NCI-H2107 treated with DMSO at 0.1 percent for 48 hours (cell line): ENCODE results near the gene GPC5.
"Not testable (repeated sequence)": the region's sequence is repeated elsewhere in the genome, so short reads cannot be mapped to it uniquely, and the experiment has no call there.

Experiments used
- DNase-seq: peaks from one replicate; lab custom pipeline; 2025; ENCODE audit not compliant: unreplicated experiment; lab: John Stamatoyannopoulos, UW

GPC5 gene

DNA sequence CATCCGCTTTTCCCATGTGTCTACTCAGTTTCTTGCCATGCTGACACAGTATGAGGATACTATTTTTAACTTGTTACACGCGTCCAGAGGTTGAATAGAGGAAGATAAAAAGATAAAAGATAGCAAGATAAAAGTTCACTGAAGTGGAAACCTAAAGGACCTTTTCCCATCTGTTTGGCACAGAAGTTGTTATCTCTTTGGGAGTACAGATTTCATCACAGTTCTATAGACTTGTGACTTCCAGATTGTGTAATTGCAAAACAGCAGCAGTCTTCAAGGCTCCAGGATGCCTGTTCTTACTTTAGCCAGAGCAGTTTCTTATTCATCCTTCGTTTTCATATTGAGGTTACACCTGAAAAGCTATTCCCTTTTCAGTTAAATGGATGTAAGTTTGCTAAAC is 369.2 kb downstream of the GPC5 start:
- no peak for DNase-seq

DNA sequence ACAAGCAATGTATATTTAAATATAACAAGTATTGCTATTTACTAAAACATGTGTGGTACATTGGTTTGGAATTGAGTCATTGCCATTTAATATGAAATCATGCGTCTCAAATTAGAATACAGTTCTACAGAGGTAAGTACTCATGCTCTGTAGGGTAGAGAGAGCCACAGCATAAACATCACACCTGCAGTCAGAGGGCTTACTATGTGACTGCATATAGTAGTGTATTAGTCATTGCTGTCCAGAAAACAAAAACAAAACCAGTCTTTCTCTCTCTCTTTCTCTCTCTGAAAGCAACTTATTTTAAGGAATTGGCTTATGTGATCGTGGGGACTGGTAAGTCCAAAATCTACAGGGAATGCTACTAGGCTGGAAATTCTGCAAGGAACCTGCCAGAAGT is 370.3 kb downstream of the GPC5 start:
- no peak for DNase-seq

GRCh38 chr13:91771229-91771628 is 372.8 kb downstream of the GPC5 start:
- no peak for DNase-seq

GRCh38 chr13:91773591-91774227 is 375.3 kb downstream of the GPC5 start:
- DNase-seq = no peak

DNA sequence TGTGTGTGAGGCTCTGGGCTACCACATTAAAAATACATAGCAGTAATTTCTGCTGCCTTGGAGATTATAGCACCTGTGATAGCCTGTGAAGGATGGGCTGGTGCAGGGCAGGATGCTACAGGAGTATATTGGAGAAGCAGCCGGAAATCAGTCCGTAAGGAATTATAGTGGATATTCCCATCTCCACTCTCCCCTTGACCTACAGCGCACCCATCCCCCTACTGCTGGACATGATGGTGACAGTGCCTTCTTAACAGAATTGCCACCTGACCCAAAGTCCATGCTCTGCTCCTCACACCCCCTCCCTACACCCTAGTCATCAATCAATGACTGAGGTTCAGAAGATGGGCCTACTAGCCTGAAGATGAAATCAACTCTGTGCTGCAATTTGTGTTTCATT is 376.0 kb downstream of the GPC5 start:
- no peak for DNase-seq

GRCh38 chr13:91776611-91777193 is 378.3 kb downstream of the GPC5 start:
- no peak for DNase-seq

- DNase-seq = no peak
These were observed 379.7 kb downstream of the GPC5 start for GRCh38 chr13:91778123-91778522.

- DNase-seq = not testable (repeated sequence)
These were observed 383.7 kb downstream of the GPC5 start for GRCh38 chr13:91781982-91782691.

DNA sequence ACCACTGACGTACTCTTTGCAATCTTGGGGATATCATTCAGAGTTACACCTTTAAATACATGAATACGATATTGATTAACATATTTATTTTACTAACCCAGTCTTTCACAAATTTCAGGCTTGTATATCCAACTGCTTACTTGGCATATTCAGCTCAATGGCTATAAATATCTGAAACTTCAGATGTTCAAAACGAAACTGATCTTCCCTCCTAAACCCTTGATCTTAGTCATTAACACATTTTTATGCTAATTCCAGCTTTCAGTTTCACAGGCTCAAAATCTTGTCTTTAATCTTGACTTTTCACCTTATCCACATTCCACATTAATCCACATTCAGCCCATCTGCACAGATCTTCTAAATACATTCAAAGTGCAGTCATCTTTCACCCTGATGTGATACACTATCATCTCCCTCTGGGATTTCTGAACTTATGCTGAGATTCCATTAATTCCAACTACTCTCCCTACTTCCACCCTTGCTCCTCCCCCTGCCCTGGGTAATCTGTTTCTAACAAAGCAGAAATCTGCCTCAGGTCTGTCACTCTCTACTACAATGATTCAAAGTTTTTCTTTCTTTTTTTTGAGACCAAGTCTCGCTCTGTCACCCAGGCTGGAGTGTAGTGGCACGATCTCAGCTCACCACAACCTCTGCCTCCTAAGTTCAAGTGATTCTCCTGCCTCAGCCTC is 387.2 kb downstream of the GPC5 start:
- no peak for DNase-seq

GRCh38 chr13:91792054-91792453 is 393.6 kb downstream of the GPC5 start:
- DNase-seq = no peak

GRCh38 chr13:91797567-91797966 is 399.1 kb downstream of the GPC5 start:
- no peak for DNase-seq

- DNase-seq = not testable (repeated sequence)
These were observed 399.9 kb downstream of the GPC5 start for GRCh38 chr13:91798338-91798737.

- DNase-seq = not testable (repeated sequence)
These were observed 403.4 kb downstream of the GPC5 start for GRCh38 chr13:91801772-91802171.

GRCh38 chr13:91802957-91803356 is 404.5 kb downstream of the GPC5 start:
- no peak for DNase-seq

DNA sequence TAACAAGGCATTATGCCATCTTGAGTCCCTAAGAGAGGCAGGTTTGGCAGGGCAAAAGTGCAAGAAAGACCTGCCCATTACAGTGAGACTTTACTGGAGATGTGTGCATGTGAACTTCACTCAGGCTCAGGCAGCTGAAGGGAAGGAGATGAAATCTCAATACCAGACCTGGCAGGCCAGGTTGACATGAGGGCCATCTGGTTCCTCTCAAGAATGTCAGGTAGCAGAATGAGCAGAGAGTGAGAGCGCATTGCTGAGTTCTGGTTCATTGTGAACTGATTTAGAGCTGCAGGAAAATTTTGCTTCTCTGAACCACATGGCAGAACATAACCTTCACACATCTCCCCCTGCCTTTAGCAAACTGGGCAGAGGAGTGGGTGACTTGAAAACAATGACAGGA is 406.3 kb downstream of the GPC5 start:
- no peak for DNase-seq

DNA sequence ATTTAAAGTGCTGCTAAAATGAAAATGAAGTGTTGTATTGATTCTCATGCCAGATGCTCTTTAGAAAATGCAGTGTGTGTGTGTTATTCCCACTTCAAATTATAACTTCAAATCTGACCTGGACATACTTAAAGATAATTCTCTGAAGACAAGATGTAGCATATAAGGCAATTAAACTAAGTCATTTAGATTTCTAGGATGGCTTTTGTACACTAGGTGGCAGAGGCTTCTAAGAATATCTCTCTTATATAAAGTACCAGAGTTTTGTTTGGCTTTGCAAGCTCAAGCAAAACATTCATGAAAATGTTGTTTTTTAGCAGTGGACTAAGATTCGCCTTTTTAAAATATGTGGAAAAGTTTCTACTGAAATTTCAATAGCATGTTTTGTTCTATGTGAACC is 407.2 kb downstream of the GPC5 start:
- DNase-seq = no peak

GRCh38 chr13:91809161-91809560 is 410.7 kb downstream of the GPC5 start:
- DNase-seq = no peak

DNA sequence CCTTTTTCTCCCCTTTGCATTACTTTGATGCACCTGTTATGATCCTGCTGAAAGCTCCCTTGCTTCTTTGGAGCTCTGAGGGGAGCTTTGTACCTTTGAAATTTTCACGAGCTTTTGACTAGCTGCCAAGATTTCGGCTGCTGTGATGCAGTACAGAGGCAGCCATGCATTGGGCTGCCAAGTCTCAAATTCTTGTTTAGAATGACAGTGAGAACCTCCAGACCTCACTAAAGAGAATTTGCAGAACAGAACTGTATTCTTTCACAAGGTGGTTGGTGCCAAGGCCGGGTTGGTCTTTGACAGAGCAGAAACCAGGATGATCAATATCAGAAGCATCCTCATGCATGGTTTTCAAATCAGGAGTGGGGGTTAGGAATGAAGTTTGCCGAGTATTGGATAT is 414.8 kb downstream of the GPC5 start:
- no peak for DNase-seq

- DNase-seq = no peak
These were observed 417.9 kb downstream of the GPC5 start for GRCh38 chr13:91816263-91816807.

DNA sequence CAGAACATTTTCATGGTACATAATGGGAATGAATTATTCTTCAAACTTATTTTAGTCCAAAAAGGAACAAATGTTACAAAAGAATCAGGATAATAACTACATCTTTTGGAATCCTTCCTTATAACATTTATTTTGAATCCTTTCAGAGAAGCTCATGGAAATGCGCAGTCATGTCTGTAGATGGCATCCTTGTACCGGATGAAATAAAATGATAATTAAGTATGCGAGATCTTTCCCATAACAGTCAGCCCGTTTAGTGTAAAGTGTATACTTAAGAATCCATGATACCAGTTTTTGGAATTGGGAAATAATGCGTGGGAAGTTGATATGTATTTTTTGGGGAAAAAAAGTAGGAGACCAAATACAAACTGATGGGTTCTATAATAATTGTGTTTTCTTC is 418.8 kb downstream of the GPC5 start:
- no peak for DNase-seq

DNA sequence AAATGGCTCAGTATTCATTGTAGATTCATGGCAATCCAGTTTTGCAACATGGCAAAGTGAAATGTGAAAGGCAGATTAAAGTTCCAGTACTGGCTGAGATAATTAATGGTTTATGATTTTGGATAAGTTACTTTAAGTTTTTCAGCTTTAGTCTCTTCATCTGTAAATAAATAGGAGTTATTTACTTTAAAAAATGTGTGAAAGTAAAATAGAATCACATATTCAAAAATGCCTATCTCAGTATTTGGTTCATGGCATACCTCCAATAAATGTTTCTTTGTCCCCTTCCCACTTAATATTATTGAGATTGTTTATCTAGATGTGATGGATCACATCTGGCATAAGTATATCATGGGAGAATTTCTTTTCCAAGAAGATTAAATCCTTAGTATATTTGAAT is 426.0 kb downstream of the GPC5 start:
- no peak for DNase-seq

- DNase-seq = no peak
These were observed 427.1 kb downstream of the GPC5 start for GRCh38 chr13:91825516-91825915.
